ENCODE measurements around the gene CRTC3. TPM values are rescaled to one million over a fixed set of nuclear protein-coding genes. Genes with fewer than 3 reads are reported as not detected.

CRTC3 gene
- total and polyA plus RNA-seq, 2 donors (not counting 3 experiments of a cell fraction or from before 2014, with no cell fraction given): 16.2 to 26.4 TPM

DNA sequence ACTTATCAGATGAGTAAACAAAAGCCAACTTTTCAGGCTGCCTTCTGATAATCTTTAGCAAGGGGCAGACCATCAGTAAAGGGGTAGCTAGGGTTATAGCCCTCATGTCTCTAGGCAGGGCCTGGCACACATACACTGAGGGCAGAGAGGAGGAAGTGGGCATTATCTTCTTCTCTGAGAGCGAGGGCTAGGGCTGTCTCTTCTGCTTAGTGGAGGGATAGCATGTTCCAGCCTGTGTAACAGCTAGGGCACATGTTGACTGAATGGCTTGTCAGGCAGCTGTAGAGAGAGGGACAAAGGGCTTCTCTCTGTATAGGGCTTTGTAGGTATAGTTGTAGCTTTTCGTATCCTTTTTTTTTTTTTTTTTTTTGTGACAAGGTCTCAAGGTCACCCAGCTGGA lies 17.8 kb downstream of the CRTC3 start:
- CTCF ChIA-PET: no interaction called here
- intact Hi-C loops (cut with micrococcal nuclease): no loop called here
- H3K36me3 ChIP-seq (ENCODE audit: control insufficient read depth in 2 of 2, extremely low read depth in 1 of 2, insufficient read depth in 2 of 2, low read length in 2 of 2): peaks cover 0 to 2% of the 10 kb centered on the region in 2 experiments

More for the DNA sequence above, 17.8 kb downstream of the CRTC3 start:
- H3K4me3 ChIP-seq (replicated peaks in 1 of 3; ENCODE audit: insufficient read depth in 1 of 3, low read depth in 1 of 3, low read length in 3 of 3): no peak overlapping the region
- dilution Hi-C loops (cut with MboI; ENCODE audit: extremely low pct_ligation_motif_present, low sequenced_read_pairs): no loop called here
- no peak overlapping the region for H3K9ac ChIP-seq (replicated peaks; ENCODE audit: extremely low read depth, insufficient read depth, low read length)
- DNase-seq (ENCODE audit: low read depth, low spot score) (no peak), FAIRE-seq (no peak)
- no peaks in the 10 kb centered on the region for H3K9me1 ChIP-seq (replicated peaks; ENCODE audit: control insufficient read depth, extremely low read depth, insufficient read depth, low read length)
- POLR2A ChIA-PET: no interaction called here
- no peaks in the 10 kb centered on the region for H3K9me3 ChIP-seq (replicated peaks; ENCODE audit: control insufficient read depth, insufficient read depth, low read length)
- H2AFZ ChIP-seq (ENCODE audit: low read depth, low read length): no peak overlapping the region
- no peak overlapping the region for H3K27ac ChIP-seq (ENCODE audit: insufficient read depth, low read depth, low read length)
- no peak overlapping the region for H3K4me2 ChIP-seq (ENCODE audit: insufficient read depth, low read length)
- TF ChIP-seq JUN (IDR thresholded peaks at IDR 0.05; ENCODE audit: borderline replicate concordance, insufficient read depth, insufficient read length, low read depth): no peak
- TF ChIP-seq EZH2 (IDR thresholded peaks at IDR 0.05; ENCODE audit: borderline replicate concordance, low read depth, low read length, severe bottlenecking): no peak
- TF ChIP-seq, protein P1, sequence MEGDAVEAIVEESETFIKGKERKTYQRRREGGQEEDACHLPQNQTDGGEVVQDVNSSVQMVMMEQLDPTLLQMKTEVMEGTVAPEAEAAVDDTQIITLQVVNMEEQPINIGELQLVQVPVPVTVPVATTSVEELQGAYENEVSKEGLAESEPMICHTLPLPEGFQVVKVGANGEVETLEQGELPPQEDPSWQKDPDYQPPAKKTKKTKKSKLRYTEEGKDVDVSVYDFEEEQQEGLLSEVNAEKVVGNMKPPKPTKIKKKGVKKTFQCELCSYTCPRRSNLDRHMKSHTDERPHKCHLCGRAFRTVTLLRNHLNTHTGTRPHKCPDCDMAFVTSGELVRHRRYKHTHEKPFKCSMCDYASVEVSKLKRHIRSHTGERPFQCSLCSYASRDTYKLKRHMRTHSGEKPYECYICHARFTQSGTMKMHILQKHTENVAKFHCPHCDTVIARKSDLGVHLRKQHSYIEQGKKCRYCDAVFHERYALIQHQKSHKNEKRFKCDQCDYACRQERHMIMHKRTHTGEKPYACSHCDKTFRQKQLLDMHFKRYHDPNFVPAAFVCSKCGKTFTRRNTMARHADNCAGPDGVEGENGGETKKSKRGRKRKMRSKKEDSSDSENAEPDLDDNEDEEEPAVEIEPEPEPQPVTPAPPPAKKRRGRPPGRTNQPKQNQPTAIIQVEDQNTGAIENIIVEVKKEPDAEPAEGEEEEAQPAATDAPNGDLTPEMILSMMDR (IDR thresholded peaks at IDR 0.05; ENCODE audit: extremely low read depth in 1 of 2, insufficient read depth in 1 of 2, low read depth in 1 of 2, low read length in 2 of 2): no peak
- TF ChIP-seq, protein P2, sequence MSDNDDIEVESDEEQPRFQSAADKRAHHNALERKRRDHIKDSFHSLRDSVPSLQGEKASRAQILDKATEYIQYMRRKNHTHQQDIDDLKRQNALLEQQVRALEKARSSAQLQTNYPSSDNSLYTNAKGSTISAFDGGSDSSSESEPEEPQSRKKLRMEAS (IDR thresholded peaks at IDR 0.05; ENCODE audit: insufficient read depth, insufficient read length): no peak
- no peak for TF ChIP-seq FOS (IDR thresholded peaks at IDR 0.05; ENCODE audit: borderline replicate concordance, insufficient read depth, low read length)
- no peak for TF ChIP-seq POLR2A (IDR thresholded peaks at IDR 0.05; ENCODE audit: low read depth, low read length)
- TF ChIP-seq MYC (IDR thresholded peaks at IDR 0.05; ENCODE audit: low read depth, low read length): no peak
- TF ChIP-seq POLR2AphosphoS5 (IDR thresholded peaks at IDR 0.05; ENCODE audit: insufficient read depth, low read depth, low read length): no peak
- TF ChIP-seq GATA2 (IDR thresholded peaks at IDR 0.05; ENCODE audit: insufficient read depth, insufficient read length, low read depth, low read length): no peak
- no peaks in the 10 kb centered on the region for H4K20me1 ChIP-seq (replicated peaks; ENCODE audit: control insufficient read depth, extremely low read depth, insufficient read depth, low read length)
- H3K79me2 ChIP-seq (ENCODE audit: control insufficient read depth, insufficient read depth, low read length): peaks cover 2% of the 10 kb centered on the region
- BruUV-seq (replicated peaks): no TSS peak
- no peaks in the 10 kb centered on the region for H3K27me3 ChIP-seq (ENCODE audit: control insufficient read depth in 2 of 2, insufficient read depth in 2 of 2, low read length in 2 of 2)
- H3K4me1 ChIP-seq (ENCODE audit: control insufficient read depth, extremely low read depth, insufficient read depth, low read length): peaks cover 3% of the 10 kb centered on the region
